Neural progenitor cell (in vitro differentiated cells): ENCODE measurements around the gene MAIP1.

ENCODE experiments used
- CTCF ChIP-seq: fragments of 200-600 bp; sonication (generic); IDR thresholded peaks from 2 replicates; pipeline ENCODE4 v1.5.1; 2017; ENCODE audit warnings: antibody characterized with exemption, mild to moderate bottlenecking
- EZH2 ChIP-seq: fragments of 200-600 bp; sonication (generic); IDR thresholded peaks from 2 replicates; pipeline ENCODE4 v1.6.1; 2017; ENCODE audit warnings: antibody characterized with exemption, mild to moderate bottlenecking, moderate library complexity
- EZH2phosphoT487 ChIP-seq: fragments of 200-600 bp; sonication (generic); IDR thresholded peaks from 2 replicates; pipeline ENCODE4 v1.6.1; 2017; ENCODE audit warnings: antibody characterized with exemption

GRCh38 chr2:199936554-199936953, 18.8 kb upstream of the MAIP1 start:
- TF ChIP-seq CTCF = no peak
- TF ChIP-seq EZH2 = no peak
- TF ChIP-seq EZH2phosphoT487 = no peak
